RWPE2 (cell line): ENCODE results near the gene PFDN4.

Experiments
- ATAC-seq: fragments of 200-7000 bp; cut with Tn5 transposase; 3 replicates; pipeline ENCODE4 v1.9.1; 2021; ENCODE audit warnings: low read depth
- DNase-seq: peaks from one replicate; pipeline ENCODE4 v3.0.0-alpha.2; 2020; ENCODE audit warnings: low spot score
- H3K27ac ChIP-seq: fragments of 450-650 bp; 2 replicates; pipeline ENCODE4 v1.5.1; 2017; ENCODE audit warnings: mild to moderate bottlenecking; ENCODE audit not compliant: poor library complexity, severe bottlenecking
- H3K27me3 ChIP-seq: fragments of 250-450 bp; sonication (Bioruptor Pico); 2 replicates; pipeline ENCODE4 v1.5.1; 2021; ENCODE audit warnings: mild to moderate bottlenecking, moderate library complexity; ENCODE audit not compliant: insufficient read depth, poor library complexity, severe bottlenecking
- H3K36me3 ChIP-seq: fragments of 250-450 bp; sonication (Bioruptor Pico); 2 replicates; pipeline ENCODE4 v1.5.1; 2020; ENCODE audit warnings: low read depth, mild to moderate bottlenecking, moderate library complexity
- H3K4me1 ChIP-seq: fragments of 250-450 bp; sonication (Bioruptor Pico); 2 replicates; pipeline ENCODE4 v1.5.1; 2021; ENCODE audit warnings: mild to moderate bottlenecking, moderate library complexity; ENCODE audit not compliant: insufficient read depth, poor library complexity, severe bottlenecking
- H3K4me3 ChIP-seq: fragments of 250-450 bp; sonication (Bioruptor Pico); 2 replicates; pipeline ENCODE4 v1.5.1; 2021; ENCODE audit warnings: mild to moderate bottlenecking, moderate library complexity; ENCODE audit not compliant: severe bottlenecking
- H3K9me3 ChIP-seq: fragments of 250-450 bp; sonication (Bioruptor Pico); 2 replicates; pipeline ENCODE4 v1.5.1; 2021; ENCODE audit warnings: mild to moderate bottlenecking, moderate library complexity; ENCODE audit not compliant: severe bottlenecking
- CTCF ChIP-seq: fragments of 450-650 bp; IDR thresholded peaks from one replicate; pipeline ENCODE4 v1.5.1; 2017; ENCODE audit warnings: mild to moderate bottlenecking, moderate library complexity; ENCODE audit not compliant: poor library complexity, severe bottlenecking

The PFDN4 gene

GRCh38 chr20:54161008-54161820 is 46.7 kb upstream of the PFDN4 start:
- H3K4me1 ChIP-seq = no peaks in the 10 kb centered on the region
- H3K27ac ChIP-seq = no peak overlapping the region
- no peak for DNase-seq
- no peak for ATAC-seq
- H3K9me3 ChIP-seq = no peaks in the 10 kb centered on the region
- TF ChIP-seq CTCF = no peak
- H3K4me3 ChIP-seq = no peak overlapping the region
- no peaks in the 10 kb centered on the region for H3K27me3 ChIP-seq
- H3K36me3 ChIP-seq = no peaks in the 10 kb centered on the region

- Histone ChIP-seq H3K9me3 (no peaks in the 10 kb centered on the region), H3K27ac (no peak overlapping the region), H3K36me3 (no peaks in the 10 kb centered on the region), H3K4me3 (no peak overlapping the region), H3K27me3 (no peaks in the 10 kb centered on the region), H3K4me1 (no peaks in the 10 kb centered on the region)
- DNase-seq (no peak), ATAC-seq (no peak)
- TF ChIP-seq CTCF = no peak
Measured at GRCh38 chr20:54161821-54162149, 46.1 kb upstream of the PFDN4 start.

GRCh38 chr20:54162378-54163009 is 45.4 kb upstream of the PFDN4 start:
- H3K9me3 ChIP-seq = no peaks in the 10 kb centered on the region
- no peak overlapping the region for H3K4me3 ChIP-seq
- no peak for TF ChIP-seq CTCF
- H3K27me3 ChIP-seq = no peaks in the 10 kb centered on the region
- H3K27ac ChIP-seq = no peak overlapping the region
- H3K4me1 ChIP-seq = peaks cover 2% of the 10 kb centered on the region
- H3K36me3 ChIP-seq = no peaks in the 10 kb centered on the region
- DNase-seq (no peak), ATAC-seq (no peak)

GRCh38 chr20:54163402-54163801 is 44.5 kb upstream of the PFDN4 start:
- ATAC-seq (no peak), DNase-seq (no peak)
- Histone ChIP-seq H3K4me3 (no peak overlapping the region), H3K27me3 (no peaks in the 10 kb centered on the region), H3K27ac (no peak overlapping the region), H3K4me1 (peaks cover 11% of the 10 kb centered on the region), H3K9me3 (no peaks in the 10 kb centered on the region), H3K36me3 (no peaks in the 10 kb centered on the region)
- TF ChIP-seq CTCF = no peak

- Histone ChIP-seq H3K27me3 (no peaks in the 10 kb centered on the region), H3K4me1 (peaks cover 23% of the 10 kb centered on the region), H3K27ac (no peak overlapping the region), H3K36me3 (no peaks in the 10 kb centered on the region), H3K9me3 (no peaks in the 10 kb centered on the region), H3K4me3 (no peak overlapping the region)
- no peak for TF ChIP-seq CTCF
- DNase-seq = no peak
- ATAC-seq = no peak
Measured at GRCh38 chr20:54165014-54165413, 42.9 kb upstream of the PFDN4 start.
